GM13976 (cell line): ENCODE data around the gene SLC7A14.

Experiments used
- DNase-seq: peaks from one replicate; pipeline ENCODE4 v3.0.0; 2012; ENCODE audit warnings: low spot score
- in situ Hi-C: fragments of 300-500 bp; cut with MboI; formaldehyde crosslinking; loops from one replicate; pipeline ENCODE4 v1.12.0; 2022; ENCODE audit warnings: low sequenced_read_pairs, mixed read lengths, inconsistent platforms; ENCODE audit not compliant: unreplicated experiment
- TF ChIP-seq, protein P1 (sequence below): IDR thresholded peaks from 2 replicates; pipeline ENCODE4 v1.5.1; 2012; ENCODE audit warnings: borderline replicate concordance, mild to moderate bottlenecking; ENCODE audit not compliant: insufficient read depth; ENCODE audit errors: extremely low read depth, missing control alignments, control extremely low read depth

SLC7A14 gene

DNA sequence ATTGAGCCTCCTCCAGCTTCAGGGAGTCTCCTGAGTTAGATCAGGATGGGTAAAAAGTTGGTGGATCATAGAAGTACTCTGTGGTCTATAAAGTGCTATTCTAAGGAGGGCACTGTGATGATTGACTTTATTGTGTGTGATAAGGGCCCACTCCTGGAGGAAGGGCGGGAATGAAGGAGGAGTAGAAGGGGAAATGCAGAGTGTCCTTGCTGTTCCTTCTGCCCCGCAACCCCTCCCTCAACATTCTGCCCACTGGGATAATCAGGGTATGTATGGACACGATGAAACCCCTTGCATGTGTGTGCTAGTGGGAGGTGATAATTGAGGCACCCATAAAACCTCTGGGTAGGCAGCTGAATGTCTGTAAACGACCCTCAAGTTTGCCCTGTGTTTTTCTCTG, 101.0 kb downstream of the SLC7A14 start:
- in situ Hi-C loops: no loop called here
- TF ChIP-seq, protein P1, sequence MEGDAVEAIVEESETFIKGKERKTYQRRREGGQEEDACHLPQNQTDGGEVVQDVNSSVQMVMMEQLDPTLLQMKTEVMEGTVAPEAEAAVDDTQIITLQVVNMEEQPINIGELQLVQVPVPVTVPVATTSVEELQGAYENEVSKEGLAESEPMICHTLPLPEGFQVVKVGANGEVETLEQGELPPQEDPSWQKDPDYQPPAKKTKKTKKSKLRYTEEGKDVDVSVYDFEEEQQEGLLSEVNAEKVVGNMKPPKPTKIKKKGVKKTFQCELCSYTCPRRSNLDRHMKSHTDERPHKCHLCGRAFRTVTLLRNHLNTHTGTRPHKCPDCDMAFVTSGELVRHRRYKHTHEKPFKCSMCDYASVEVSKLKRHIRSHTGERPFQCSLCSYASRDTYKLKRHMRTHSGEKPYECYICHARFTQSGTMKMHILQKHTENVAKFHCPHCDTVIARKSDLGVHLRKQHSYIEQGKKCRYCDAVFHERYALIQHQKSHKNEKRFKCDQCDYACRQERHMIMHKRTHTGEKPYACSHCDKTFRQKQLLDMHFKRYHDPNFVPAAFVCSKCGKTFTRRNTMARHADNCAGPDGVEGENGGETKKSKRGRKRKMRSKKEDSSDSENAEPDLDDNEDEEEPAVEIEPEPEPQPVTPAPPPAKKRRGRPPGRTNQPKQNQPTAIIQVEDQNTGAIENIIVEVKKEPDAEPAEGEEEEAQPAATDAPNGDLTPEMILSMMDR: no peak
- DNase-seq: no peak

DNA sequence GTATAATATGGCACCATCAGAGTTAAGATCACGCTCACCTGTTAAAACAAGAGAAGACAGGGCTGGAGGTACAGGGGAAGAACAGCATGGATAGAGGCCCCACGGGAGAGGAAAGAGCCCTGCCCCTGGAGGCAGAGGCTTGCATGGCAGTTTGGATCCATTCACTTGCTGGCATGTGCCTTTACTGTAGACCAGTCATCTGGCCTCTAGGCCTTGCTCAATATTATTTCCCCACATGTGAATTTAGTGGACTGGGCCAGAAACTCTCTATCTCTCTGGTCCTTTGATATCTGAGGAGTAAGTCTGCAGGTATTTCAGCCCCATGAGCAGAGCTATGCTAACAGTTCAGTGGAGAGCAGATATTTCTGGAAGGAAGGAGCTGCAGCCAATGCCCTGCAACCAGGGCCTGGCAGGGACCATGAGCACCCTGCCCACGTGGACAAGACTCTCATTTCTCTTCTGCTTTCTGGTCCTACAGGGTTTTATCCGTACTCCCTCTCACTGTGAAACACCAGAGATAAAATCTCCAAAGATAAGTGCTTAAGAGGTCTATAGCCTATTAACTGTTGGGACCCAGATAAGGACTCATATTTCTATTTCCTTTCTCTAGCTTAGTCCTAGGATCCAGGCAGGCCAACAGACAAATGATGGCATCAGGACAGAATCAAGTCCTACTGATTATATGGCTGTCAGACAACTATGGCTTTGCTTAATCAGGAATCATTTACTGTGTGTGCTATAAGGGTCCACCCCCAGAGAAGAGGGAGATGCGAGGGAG, 102.2 kb downstream of the SLC7A14 start:
- TF ChIP-seq, protein P1: no peak
- in situ Hi-C loops: no loop called here
- DNase-seq: no peak

DNA sequence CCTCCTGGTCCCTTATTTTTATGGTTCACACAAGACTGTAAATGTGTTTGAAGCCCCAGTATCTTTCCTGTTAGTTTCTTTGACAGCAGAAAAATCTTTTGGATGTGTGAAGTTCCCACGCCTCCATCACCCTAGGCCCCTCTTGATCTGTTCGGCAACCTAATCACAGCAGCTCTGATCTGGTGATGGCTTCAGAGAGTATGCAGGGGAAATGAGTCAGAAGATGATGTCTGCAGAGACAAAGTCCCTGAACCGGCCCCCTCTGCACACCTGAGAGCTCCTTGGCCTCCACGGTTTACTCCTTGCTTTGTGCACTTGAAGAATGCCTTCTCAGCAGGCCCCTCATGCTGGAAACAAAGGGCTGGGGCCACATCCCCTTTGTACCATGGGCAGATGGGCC, 103.7 kb downstream of the SLC7A14 start:
- no peak for DNase-seq
- TF ChIP-seq, protein P1: no peak
- in situ Hi-C loops: no loop called here

DNA sequence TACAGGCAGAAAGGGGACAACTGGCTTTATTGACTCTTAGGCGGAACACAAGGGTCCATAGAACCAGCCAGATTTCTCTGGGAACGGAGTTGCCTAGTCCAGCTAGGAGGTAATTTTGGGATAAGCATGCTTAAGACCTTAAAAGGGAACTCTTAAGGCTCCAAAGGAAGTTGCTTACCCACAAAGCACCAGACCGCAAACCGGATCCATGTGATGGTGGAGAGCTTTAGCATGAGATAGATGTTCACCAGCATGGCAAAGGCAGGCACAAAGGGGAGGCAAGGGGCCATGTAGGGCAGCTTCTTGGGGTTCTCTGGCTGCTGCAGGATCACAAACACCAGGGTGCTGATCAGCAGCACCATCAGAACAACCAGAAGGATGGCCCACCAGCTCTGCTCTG, 105.8 kb downstream of the SLC7A14 start:
- in situ Hi-C loops: no loop called here
- TF ChIP-seq, protein P1: no peak
- DNase-seq: no peak

DNA sequence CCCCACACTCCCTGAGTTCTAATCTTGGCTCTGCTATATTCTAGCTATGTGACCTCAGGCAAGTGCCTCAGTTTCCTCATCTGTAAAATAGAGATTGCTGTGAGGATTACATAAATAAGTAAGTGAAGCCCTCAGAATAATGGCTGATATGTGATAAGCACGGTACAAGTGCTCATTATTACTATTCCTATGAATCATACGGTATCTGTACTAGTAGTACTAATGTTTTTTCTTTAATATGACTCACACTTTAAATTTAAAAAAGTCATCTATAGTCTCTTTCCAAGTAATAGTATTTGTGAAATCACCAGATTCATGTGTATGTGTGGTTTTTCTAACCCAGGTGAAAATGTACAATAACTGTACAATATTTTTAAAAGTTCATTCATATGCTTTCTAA, 108.5 kb downstream of the SLC7A14 start:
- TF ChIP-seq, protein P1: no peak
- no peak for DNase-seq
- in situ Hi-C loops: no loop called here

DNA sequence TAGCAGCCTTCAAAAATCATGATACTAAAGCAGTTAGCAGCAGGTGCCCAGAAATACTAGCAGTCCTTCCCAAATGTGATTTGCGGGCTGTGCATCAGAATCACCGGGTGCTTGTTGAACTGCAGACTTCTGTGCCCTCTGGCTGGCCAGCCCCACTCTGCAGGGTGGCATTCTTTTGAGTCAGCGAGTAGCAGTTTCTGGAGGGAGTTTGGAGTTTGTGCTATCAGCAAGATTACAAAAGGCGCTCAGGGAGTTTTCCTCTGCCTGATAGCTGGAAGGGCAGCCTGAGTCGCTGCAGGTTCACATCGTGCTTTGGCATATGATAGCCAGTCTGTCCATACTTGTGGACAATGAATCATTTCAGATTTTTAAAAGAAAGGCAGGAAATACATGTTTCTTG, 109.6 kb downstream of the SLC7A14 start:
- TF ChIP-seq, protein P1: no peak
- DNase-seq: no peak
- in situ Hi-C loops: no loop called here
